Neural cell (in vitro differentiated cells): Measurements from ENCODE around the gene RAD51AP2. TPM values are rescaled to one million over a fixed set of nuclear protein-coding genes. Genes with fewer than 3 reads are reported as not detected.
A peak's percentile ranks its signal among the peaks of the same experiment; 100 is the strongest.
"Not testable (repeated sequence)": the region's sequence is repeated elsewhere in the genome, so short reads cannot be mapped to it uniquely, and the experiment has no call there.

Experiments
- H2AFZ ChIP-seq: fragments of 200-600, 300-800 bp; sonication (generic), shearing (Covaris generic); 2 replicates; pipeline ENCODE4 v1.6.0; 2014; ENCODE audit warnings: low read depth, mild to moderate bottlenecking, antibody characterized with exemption, low read length, moderate library complexity
- H3F3A ChIP-seq: fragments of 200-600 bp; shearing (Covaris generic); 2 replicates; pipeline ENCODE4 v1.6.1; 2016; ENCODE audit warnings: mild to moderate bottlenecking, moderate library complexity, mixed read lengths, antibody characterized with exemption, low read length; ENCODE audit not compliant: insufficient read depth, poor library complexity, severe bottlenecking
- H3K27ac ChIP-seq: fragments of 200-600, 300-800 bp; sonication (generic), shearing (Covaris generic); 2 replicates; pipeline ENCODE4 v1.5.1; 2014; ENCODE audit warnings: mild to moderate bottlenecking, low read length, moderate library complexity
- H3K27me3 ChIP-seq: fragments of 300-800, 200-600 bp; sonication (generic), shearing (Covaris generic); 2 replicates; pipeline ENCODE4 v1.6.0; 2014; ENCODE audit warnings: mild to moderate bottlenecking, low read depth, low read length, moderate library complexity; ENCODE audit not compliant: insufficient read depth
- H3K36me3 ChIP-seq: fragments of 300-800, 200-600 bp; sonication (generic), shearing (Covaris generic); 2 replicates; pipeline ENCODE4 v1.5.1; 2014; ENCODE audit warnings: mild to moderate bottlenecking, antibody characterized with exemption, low read length, moderate library complexity; ENCODE audit not compliant: insufficient read depth
- H3K4me2 ChIP-seq: fragments of 300-800, 200-600 bp; sonication (generic), shearing (Covaris generic); 2 replicates; pipeline ENCODE4 v1.6.0; 2014; ENCODE audit warnings: mild to moderate bottlenecking, low read length
- H3K4me3 ChIP-seq: fragments of 300-800, 200-600 bp; sonication (generic), shearing (Covaris generic); 2 replicates; pipeline ENCODE4 v1.5.1; 2014; ENCODE audit warnings: mild to moderate bottlenecking, low read length, moderate library complexity
- H3K79me2 ChIP-seq: fragments of 200-600 bp; shearing (Covaris generic); replicated peaks from 2 replicates; pipeline ENCODE4 v1.6.0; 2014; ENCODE audit warnings: mild to moderate bottlenecking, low read length, moderate library complexity; ENCODE audit not compliant: insufficient read depth
- H3K9ac ChIP-seq: fragments of 300-800, 200-600 bp; sonication (generic), shearing (Covaris generic); 2 replicates; pipeline ENCODE4 v1.6.1; 2016; ENCODE audit warnings: mild to moderate bottlenecking, low read length, mixed read lengths
- H3K9me2 ChIP-seq: fragments of 200-600 bp; shearing (Covaris generic); 2 replicates; pipeline ENCODE4 v1.6.1; 2016; ENCODE audit warnings: mild to moderate bottlenecking, low read length, mixed read lengths; ENCODE audit not compliant: insufficient read depth
- H3K9me3 ChIP-seq: fragments of 200-600, 300-800 bp; sonication (generic), shearing (Covaris generic); 2 replicates; pipeline ENCODE4 v1.6.1; 2016; ENCODE audit warnings: mild to moderate bottlenecking, mixed run types, low read length, moderate library complexity, mixed read lengths
- H4K20me1 ChIP-seq: fragments of 200-600 bp; shearing (Covaris generic); 2 replicates; pipeline ENCODE4 v1.6.1; 2016; ENCODE audit warnings: mild to moderate bottlenecking, mixed run types; ENCODE audit not compliant: insufficient read depth
- EP300 ChIP-seq: fragments of 450-650 bp; conservative IDR thresholded peaks from 2 replicates; pipeline ENCODE4 v1.6.1; 2014; ENCODE audit warnings: antibody characterized with exemption, mild to moderate bottlenecking, moderate library complexity; ENCODE audit not compliant: poor library complexity, severe bottlenecking
- EZH2 ChIP-seq: fragments of 200-600, 300-800 bp; shearing (Covaris generic), sonication (generic); IDR thresholded peaks from 2 replicates; pipeline ENCODE4 v1.6.1; 2014; ENCODE audit warnings: antibody characterized with exemption, low read length, borderline replicate concordance, mild to moderate bottlenecking; ENCODE audit not compliant: insufficient read depth, poor library complexity, severe bottlenecking
- MXI1 ChIP-seq: fragments of 450-650 bp; conservative IDR thresholded peaks from 2 replicates; pipeline ENCODE4 v1.6.1; 2014; ENCODE audit warnings: antibody characterized with exemption, mild to moderate bottlenecking; ENCODE audit not compliant: poor library complexity, severe bottlenecking
- POLR2AphosphoS5 ChIP-seq: IDR thresholded peaks from 2 replicates; pipeline ENCODE4 v1.6.1; 2012
- RAD21 ChIP-seq: fragments of 450-650 bp; conservative IDR thresholded peaks from 2 replicates; pipeline ENCODE4 v1.6.1; 2014; ENCODE audit warnings: antibody characterized with exemption, mild to moderate bottlenecking, moderate library complexity
- SMC3 ChIP-seq: fragments of 450-650 bp; conservative IDR thresholded peaks from 2 replicates; pipeline ENCODE4 v1.6.1; 2014; ENCODE audit warnings: antibody characterized with exemption, mild to moderate bottlenecking, moderate library complexity; ENCODE audit not compliant: poor library complexity
- TAF1 ChIP-seq: IDR thresholded peaks from 2 replicates; pipeline ENCODE4 v1.6.1; 2012; ENCODE audit warnings: low read depth
- polyA minus RNA-seq: library from RNA; depleted of rRNA, polyadenylated mRNA; stranded (reverse); fragments of >200 nt; gene quantifications from 2 replicates; pipeline ENCODE4 v1.2.3, GENCODE V29; 2014
- polyA plus RNA-seq: library from polyadenylated mRNA; depleted of rRNA; stranded (reverse); fragments of >200 nt; gene quantifications from 2 replicates; pipeline ENCODE4 v1.2.3, GENCODE V29; 2014
- TF ChIP-seq, protein P1 (sequence below): fragments of 450-650 bp; IDR thresholded peaks from 2 replicates; pipeline ENCODE4 v1.5.1; 2014; ENCODE audit warnings: antibody characterized with exemption, mild to moderate bottlenecking, moderate library complexity; ENCODE audit not compliant: poor library complexity, severe bottlenecking
- TF ChIP-seq, protein P2 (sequence below): IDR thresholded peaks from 2 replicates; pipeline ENCODE4 v1.6.1; 2012; ENCODE audit warnings: borderline replicate concordance

The RAD51AP2 gene
- polyA plus RNA-seq = 0.54 and 0.62 TPM in 2 replicates
- polyA minus RNA-seq = 0.81 and 0.97 TPM in 2 replicates

DNA sequence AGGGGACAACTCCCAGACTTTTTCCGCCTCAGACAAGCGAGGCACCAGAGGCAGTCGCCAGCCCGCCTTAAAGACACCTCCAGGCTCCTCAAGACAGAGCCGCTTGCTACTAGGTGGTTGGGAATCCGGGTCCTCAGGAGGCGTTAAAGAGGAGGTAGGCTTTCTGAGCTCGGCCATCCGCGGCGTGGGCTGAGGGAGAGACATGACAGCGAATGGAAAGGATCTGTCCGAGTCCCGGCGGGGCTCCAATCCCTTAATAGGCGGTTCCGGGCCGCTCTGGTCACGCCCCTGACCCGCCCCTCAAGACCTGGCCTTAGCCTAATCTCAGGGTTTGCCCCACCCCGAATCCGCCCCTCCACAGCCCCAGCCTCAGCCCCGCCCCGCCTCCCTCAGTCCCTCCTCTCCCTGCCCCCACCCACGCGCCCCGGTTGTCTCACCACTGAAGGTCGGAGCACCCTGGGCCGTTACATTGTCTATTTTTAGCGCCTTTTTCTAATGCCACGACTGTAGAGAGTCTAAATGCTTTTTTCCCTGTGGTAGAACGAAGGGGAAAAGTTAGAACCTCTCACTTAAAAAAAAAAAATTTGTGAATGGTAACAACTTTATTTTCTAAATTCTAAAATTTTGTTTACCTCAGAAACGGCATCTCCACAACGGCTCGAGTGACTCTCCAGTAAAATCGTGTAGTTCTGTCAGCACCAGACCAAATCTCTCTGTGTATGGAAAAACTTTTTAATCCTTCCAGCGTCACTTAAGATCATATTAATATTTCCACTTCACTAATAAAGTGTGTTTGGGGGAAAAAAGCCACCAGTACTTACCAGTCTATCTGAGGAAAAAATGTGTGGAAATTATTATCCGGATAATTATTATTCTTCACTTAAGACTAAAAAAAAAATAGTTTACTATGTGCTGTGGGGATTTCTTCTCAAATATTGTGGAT, at the start of gene RAD51AP2:
Gene RAD51AP2, minus strand, starts transcription at position 229 of the 943 bp plus-strand sequence. Its CDS starts 25 bp downstream, at position 204.
- Histone ChIP-seq H3K9me2 (no peaks in the 10 kb centered on the region), H3K27me3 (no peaks in the 10 kb centered on the region), H3K9me3 (no peaks in the 10 kb centered on the region), H3K27ac (no peak within 1 kb of the TSS), H3K79me2 (no peaks in the 10 kb centered on the region), H3K36me3 (no peaks in the 10 kb centered on the region), H2AFZ (peak within 1 kb of the TSS; percentile 11), H4K20me1 (no peaks in the 10 kb centered on the region), H3K4me3 (peak within 1 kb of the TSS; percentile 61), H3K9ac (peak within 1 kb of the TSS; percentile 28), H3F3A (no peaks in the 10 kb centered on the region), H3K4me2 (no peak within 1 kb of the TSS)
- TF ChIP-seq, protein P1, sequence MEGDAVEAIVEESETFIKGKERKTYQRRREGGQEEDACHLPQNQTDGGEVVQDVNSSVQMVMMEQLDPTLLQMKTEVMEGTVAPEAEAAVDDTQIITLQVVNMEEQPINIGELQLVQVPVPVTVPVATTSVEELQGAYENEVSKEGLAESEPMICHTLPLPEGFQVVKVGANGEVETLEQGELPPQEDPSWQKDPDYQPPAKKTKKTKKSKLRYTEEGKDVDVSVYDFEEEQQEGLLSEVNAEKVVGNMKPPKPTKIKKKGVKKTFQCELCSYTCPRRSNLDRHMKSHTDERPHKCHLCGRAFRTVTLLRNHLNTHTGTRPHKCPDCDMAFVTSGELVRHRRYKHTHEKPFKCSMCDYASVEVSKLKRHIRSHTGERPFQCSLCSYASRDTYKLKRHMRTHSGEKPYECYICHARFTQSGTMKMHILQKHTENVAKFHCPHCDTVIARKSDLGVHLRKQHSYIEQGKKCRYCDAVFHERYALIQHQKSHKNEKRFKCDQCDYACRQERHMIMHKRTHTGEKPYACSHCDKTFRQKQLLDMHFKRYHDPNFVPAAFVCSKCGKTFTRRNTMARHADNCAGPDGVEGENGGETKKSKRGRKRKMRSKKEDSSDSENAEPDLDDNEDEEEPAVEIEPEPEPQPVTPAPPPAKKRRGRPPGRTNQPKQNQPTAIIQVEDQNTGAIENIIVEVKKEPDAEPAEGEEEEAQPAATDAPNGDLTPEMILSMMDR = no peak
- TF ChIP-seq TAF1 (no peak), RAD21 (no peak), EZH2 (no peak), EP300 (no peak), MXI1 (no peak), POLR2AphosphoS5 (no peak), SMC3 (no peak)
- TF ChIP-seq, protein P2, sequence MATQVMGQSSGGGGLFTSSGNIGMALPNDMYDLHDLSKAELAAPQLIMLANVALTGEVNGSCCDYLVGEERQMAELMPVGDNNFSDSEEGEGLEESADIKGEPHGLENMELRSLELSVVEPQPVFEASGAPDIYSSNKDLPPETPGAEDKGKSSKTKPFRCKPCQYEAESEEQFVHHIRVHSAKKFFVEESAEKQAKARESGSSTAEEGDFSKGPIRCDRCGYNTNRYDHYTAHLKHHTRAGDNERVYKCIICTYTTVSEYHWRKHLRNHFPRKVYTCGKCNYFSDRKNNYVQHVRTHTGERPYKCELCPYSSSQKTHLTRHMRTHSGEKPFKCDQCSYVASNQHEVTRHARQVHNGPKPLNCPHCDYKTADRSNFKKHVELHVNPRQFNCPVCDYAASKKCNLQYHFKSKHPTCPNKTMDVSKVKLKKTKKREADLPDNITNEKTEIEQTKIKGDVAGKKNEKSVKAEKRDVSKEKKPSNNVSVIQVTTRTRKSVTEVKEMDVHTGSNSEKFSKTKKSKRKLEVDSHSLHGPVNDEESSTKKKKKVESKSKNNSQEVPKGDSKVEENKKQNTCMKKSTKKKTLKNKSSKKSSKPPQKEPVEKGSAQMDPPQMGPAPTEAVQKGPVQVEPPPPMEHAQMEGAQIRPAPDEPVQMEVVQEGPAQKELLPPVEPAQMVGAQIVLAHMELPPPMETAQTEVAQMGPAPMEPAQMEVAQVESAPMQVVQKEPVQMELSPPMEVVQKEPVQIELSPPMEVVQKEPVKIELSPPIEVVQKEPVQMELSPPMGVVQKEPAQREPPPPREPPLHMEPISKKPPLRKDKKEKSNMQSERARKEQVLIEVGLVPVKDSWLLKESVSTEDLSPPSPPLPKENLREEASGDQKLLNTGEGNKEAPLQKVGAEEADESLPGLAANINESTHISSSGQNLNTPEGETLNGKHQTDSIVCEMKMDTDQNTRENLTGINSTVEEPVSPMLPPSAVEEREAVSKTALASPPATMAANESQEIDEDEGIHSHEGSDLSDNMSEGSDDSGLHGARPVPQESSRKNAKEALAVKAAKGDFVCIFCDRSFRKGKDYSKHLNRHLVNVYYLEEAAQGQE = no peak

DNA sequence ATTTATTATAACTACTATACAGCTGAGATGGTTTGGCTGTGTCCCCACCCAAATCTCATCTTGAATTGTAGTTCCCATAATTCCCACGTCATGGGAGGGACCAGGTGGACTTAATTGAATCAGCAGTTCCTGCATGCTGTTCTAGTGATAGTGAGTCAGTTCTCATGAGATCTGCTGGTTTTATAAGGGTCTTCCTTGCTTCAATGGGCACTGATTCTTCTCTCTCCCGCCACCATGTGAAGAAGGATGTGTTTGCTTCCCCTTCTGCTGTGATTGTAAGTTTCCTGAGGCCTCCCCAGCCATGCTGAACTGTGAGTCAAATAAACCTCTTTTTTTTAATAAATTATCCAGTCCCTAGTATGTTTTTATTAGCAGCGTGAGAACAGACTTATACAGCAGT, 47.5 kb upstream of the RAD51AP2 start:
- H3K79me2 ChIP-seq, H3K4me3 ChIP-seq, H3F3A ChIP-seq: not testable (repeated sequence)

More for the DNA sequence above, 47.5 kb upstream of the RAD51AP2 start:
- H3K9me2 ChIP-seq, H3K9ac ChIP-seq, H2AFZ ChIP-seq, H3K27ac ChIP-seq, H3K27me3 ChIP-seq, H3K4me2 ChIP-seq, H3K36me3 ChIP-seq, H4K20me1 ChIP-seq, H3K9me3 ChIP-seq: not testable (repeated sequence)
